EH (cell line): Measurements from ENCODE around the gene SLC36A4.
"Not testable (repeated sequence)": the region's sequence is repeated elsewhere in the genome, so short reads cannot be mapped to it uniquely, and the experiment has no call there.

Source experiments
- DNase-seq: peaks from one replicate; pipeline ENCODE4 v3.0.0-alpha.2; 2015; ENCODE audit warnings: low read depth

The SLC36A4 gene

GRCh38 chr11:93197380-93198214, at the start of gene SLC36A4:
Gene SLC36A4, minus strand, starts transcription at chr11:93197991. Its CDS starts 159 bp downstream, at chr11:93197832.
- peak; percentile 96 for DNase-seq

GRCh38 chr11:93246790-93247189, 49.0 kb upstream of the SLC36A4 start:
- not testable (repeated sequence) for DNase-seq

- no peak for DNase-seq
Measured at GRCh38 chr11:93244018-93244417, 46.2 kb upstream of the SLC36A4 start.

- no peak for DNase-seq
Measured at GRCh38 chr11:93239966-93240365, 42.2 kb upstream of the SLC36A4 start.

GRCh38 chr11:93238956-93239355, 41.2 kb upstream of the SLC36A4 start:
- DNase-seq: no peak

- DNase-seq: peak; percentile 48
Measured at GRCh38 chr11:93236741-93237675, 39.2 kb upstream of the SLC36A4 start.

- DNase-seq: peak; percentile 80
Measured at GRCh38 chr11:93234602-93235207, 36.9 kb upstream of the SLC36A4 start.

GRCh38 chr11:93229876-93230275, 32.1 kb upstream of the SLC36A4 start:
- no peak for DNase-seq

- peak; percentile 37 for DNase-seq
Measured at GRCh38 chr11:93225662-93226061, 27.9 kb upstream of the SLC36A4 start.

GRCh38 chr11:93221539-93221938, 23.7 kb upstream of the SLC36A4 start:
- no peak for DNase-seq

GRCh38 chr11:93220078-93220477, 22.3 kb upstream of the SLC36A4 start:
- DNase-seq: no peak

- no peak for DNase-seq
Measured at GRCh38 chr11:93219440-93219839, 21.6 kb upstream of the SLC36A4 start.

GRCh38 chr11:93216511-93217101, 18.8 kb upstream of the SLC36A4 start:
- DNase-seq: no peak

GRCh38 chr11:93213622-93214021, 15.8 kb upstream of the SLC36A4 start:
- no peak for DNase-seq

- no peak for DNase-seq
Measured at GRCh38 chr11:93212094-93212493, 14.3 kb upstream of the SLC36A4 start.

- no peak for DNase-seq
Measured at GRCh38 chr11:93209466-93209865, 11.7 kb upstream of the SLC36A4 start.

- no peak for DNase-seq
Measured at GRCh38 chr11:93208663-93209270, 11.0 kb upstream of the SLC36A4 start.

- DNase-seq: no peak
Measured at GRCh38 chr11:93199616-93200015, 1.8 kb upstream of the SLC36A4 start.

GRCh38 chr11:93198215-93198845, 539 bp upstream of the SLC36A4 start:
- DNase-seq: peak; percentile 47

GRCh38 chr11:93196816-93197379, 893 bp downstream of the SLC36A4 start:
- DNase-seq: no peak
